ENCODE results near the gene LENEP.

Gene LENEP

DNA sequence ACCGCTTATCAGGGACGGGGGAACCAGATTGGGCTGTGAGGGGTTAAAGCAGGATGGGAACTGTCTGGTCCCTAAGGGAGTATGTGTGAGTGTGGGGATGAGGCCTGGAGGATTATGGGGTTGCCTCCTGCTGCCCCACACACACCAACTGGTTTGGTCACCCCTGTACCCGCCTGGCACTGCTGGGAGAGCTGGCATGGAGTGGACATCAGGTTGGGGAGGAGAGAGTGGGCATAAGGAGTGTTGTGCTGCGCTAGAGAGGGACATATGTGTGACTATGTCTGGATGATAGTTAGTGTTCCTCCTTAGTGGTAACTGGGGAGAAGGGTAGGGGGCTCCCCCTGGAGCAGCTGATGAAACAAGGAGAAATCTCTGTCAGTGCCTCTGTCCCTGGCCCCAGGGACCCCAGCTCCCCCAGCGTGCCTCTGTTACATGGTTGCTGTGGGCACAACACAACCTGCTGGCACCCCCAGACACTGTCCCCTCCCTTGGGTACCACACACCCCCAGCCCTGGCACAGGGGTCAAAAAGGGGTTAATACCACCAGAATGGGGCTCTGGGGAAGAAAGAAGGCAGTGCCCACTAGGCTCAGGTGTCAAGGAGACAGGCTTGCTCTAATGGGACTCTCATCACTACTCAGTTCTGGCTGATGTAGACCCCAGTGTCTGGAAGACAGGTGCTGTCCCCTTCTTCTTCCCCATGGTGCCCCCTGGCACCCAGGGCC is 11.1 kb downstream of the LENEP start:
- peak overlapping the region; percentile 85 for H3K4me3 ChIP-seq (ENCODE audit: low read depth, low read length)
- DNase-seq (ENCODE audit: low read depth), result no peak

DNA sequence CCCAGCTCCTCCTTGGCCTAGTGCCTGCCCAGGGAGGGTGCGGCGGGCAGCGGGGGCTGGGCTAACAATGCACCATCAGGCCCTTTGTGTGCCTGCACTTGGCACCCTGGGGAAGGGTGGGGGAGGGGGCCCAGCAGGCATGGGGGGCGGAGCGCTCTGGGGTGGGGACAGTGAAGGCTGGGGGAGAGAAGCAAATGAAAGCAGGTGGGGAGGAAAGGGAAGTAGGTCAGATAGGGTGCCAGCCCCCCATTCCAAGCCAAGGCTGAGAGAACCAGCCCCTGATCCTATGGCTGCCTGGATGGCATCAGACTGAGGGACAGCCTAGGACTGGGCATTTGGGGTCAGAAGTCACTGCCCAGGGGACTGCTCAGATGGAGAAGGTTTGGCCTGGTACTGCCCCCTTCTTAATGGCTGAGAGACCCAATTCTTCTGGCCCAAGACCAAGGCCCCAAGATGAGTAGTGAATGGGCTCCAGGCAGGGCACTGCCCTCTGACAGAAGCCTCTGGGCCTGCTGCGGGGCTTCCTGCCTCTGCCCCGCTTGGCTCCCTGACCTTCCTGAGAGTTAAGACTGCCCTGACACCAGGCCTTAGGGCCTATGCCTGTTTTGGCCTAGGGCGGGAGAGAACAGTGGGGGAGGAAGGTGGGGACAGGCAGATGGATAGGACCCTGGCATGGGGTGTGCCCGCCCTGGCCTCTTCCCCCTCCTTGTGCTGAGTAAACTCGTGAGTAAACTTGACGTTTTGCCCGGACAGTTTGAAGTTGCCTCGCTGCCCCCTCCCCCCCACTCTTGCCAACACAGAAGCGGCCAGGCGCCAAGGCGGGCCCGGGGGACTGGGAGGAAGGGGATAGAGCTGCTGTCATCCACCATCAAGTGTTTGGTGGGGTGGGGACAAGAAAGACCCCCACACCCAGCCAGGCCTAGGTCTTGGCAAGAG is 12.0 kb downstream of the LENEP start:
- H3K4me3 ChIP-seq (ENCODE audit: low read depth, low read length), result no peak overlapping the region
- no peak for DNase-seq (ENCODE audit: low read depth)

DNA sequence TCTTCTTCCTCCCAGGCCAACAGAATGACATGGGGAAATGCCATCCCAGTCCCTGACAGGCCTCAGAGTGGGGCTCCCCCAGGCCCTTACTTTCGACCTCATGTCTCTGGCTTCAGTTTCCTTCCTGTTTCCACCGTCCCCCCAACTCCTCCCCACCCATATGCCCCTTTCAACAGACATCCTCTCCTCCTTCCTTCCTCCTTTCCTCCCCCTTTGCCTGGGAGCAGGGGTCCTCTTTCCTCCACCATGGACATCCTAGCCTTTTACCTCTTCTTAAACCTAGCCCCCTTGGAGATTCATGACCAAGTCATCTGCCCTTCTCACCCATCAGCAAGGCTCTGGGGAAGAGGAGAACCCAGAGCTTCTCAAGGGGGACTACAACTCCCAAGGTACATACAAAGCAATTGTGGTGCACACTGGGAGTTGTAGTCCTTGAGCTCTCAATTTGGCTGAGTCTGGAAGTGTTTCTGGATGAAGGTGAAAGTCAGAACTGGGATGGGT is 13.3 kb downstream of the LENEP start:
- H3K4me3 ChIP-seq (ENCODE audit: low read depth, low read length), result no peak overlapping the region
- no peak for DNase-seq (ENCODE audit: low read depth)

DNA sequence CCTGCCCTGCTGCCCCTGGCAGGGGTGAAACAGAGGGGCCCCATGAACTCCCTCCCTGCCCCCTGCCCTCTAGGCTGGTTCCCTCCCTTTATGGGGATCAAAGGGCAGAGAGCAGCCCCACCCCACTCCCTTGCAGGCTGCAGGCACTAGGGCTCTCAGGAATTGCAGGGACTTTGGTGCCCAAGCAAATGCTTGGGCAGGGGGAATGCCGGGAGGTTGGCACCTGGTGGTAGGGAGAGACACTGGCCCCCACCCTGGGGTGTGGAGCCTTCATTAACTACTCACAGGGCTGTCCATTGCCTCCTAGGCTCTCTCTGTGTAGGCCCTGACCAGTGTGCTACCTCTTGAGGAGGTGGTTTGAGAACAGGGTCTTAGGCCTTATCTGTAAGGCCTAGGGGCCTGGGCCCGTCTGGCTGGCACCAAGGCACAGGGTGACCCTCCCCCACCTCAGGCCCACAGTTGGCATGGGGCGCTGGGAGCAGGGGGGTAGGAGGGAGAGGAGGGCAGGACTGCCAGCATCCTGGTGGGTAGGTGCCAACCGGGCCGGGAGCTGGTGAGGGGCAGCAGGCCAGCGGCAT is 14.0 kb downstream of the LENEP start:
- H3K4me3 ChIP-seq (ENCODE audit: low read depth, low read length), result no peak overlapping the region
- no peak for DNase-seq (ENCODE audit: low read depth)

DNA sequence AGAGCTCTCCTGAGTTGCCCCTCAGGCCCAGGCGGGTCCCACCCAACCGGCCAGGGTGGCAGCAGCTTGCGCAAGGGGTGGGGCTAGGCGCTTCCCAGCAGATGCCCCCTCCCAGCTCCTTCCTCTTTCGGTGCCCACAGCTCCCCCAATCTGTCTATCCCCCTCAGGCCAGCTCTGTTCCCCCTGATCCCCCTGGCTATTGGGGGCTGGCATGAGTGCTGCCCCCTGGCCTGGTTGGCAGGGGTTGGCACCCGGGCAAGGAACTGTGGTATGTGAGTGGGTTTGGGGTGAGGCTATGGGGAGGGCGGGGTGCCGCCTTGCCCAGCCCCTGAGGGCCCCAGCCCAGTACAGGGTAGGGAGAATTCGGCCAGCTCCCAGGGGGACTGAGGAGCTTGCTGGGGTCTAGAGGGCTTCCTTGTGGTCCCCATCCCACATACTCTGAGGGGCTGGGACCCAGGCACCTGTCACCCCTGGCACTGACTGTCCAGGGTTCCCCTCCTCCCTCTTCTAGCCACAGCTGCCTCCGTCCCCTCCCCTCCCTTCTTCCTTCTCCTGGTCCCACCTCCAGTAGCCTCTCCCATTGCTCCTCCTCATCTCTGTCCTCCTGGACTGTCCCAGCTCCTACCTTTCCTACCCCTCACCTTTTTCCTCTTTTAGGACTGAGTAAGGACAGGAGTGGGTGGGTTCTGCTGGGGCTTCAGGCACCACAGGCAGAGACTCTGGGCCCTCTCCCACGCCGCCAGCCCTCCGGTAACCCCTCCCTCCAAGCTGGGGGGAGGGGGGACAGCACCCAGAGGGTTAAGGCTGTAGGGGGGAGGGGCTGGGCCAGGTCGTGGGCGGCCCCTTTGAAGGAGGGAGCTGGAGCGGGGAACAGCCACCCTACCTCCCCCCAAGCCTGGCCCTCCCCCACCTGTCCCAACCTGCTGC is 14.9 kb downstream of the LENEP start:
- H3K4me3 ChIP-seq (ENCODE audit: low read depth, low read length), result no peak overlapping the region

DNA sequence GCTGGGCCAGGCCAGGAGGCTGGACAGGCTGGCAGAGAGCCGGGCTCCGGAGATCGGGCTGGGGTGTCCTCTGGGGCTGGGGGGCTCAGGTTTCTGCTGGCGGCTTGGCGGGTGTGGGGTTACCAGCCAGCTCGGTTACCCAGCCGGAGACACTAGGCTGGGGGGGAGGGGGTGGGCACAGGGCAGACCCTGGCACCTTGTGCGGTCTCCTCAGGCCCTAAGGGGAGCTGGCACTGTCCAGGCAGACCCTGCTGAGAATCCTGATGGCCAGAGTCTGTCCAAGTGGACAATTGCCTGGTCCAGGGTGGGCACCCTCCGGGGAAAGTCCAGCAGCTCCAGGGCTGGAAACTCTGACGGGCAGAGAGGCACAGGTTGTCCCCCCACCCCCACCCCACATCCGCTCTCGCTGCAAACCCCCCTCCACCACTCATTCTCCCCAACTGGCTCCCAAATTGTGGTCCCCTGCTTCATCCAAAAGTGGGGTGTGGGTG is 15.9 kb downstream of the LENEP start:
- H3K4me3 ChIP-seq (ENCODE audit: low read depth, low read length), result no peak overlapping the region
- no peak for DNase-seq (ENCODE audit: low read depth)

More for the DNA sequence above, 14.9 kb downstream of the LENEP start:
- DNase-seq (ENCODE audit: low read depth), result no peak

DNA sequence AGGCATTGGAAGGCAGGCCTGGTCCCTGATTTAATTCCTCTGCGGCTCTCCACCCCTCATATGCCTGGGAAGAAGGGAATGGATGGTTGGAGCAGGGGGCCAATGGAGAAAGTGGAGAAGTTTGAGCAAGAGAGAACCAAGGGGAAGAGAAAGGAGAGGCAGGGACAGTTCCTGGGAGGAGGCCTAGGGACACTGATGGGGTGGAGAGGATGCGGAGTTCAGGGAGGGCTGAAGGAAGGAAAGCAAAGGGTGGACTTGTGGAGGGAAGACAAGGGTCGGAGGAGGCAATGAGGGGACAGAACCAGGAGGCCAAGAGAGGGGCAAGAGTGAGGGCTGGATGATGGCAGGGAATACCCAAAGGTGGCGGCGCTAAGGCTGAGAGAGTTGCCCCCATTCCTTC is 16.4 kb downstream of the LENEP start:
- no peak for DNase-seq (ENCODE audit: low read depth)
- H3K4me3 ChIP-seq (ENCODE audit: low read depth, low read length), result no peak overlapping the region

- no peak overlapping the region for H3K4me3 ChIP-seq (ENCODE audit: low read depth, low read length)
- no peak for DNase-seq (ENCODE audit: low read depth)
Measured at GRCh38 chr1:155010211-155010918, 17.0 kb downstream of the LENEP start.

GRCh38 chr1:155011004-155011416 is 17.6 kb downstream of the LENEP start:
- no peak overlapping the region for H3K4me3 ChIP-seq (ENCODE audit: low read depth, low read length)
- DNase-seq (ENCODE audit: low read depth), result no peak

DNA sequence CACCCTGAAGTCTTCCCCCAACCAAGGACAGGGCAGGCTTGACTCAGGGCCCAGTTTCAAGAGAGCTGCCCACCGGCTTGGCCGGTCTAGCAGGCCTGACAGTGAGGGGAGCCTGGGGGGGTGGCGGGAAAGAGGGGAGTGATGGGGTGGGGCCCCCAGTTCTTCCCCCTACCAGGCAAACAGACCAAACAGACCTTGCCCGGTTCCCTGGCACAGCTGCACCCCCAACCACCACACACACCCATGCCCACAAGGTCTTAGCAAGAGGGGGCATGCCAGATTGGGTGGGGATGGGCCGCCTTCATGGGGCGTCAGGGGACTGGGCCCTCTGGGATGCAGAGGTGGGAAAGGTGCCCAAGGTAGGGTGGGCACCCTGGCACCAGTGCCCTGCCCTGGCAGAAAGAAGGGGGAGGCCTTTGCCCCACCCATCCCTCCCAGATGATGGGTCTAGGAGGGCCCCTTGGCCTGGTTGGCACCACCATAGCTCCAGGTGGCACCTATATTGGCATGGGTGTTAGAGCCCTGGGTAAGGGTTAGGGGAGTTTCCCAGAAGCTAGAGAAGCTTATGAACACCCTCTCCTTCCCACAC is 18.1 kb downstream of the LENEP start:
- no peak for DNase-seq (ENCODE audit: low read depth)
- no peak overlapping the region for H3K4me3 ChIP-seq (ENCODE audit: low read depth, low read length)

DNA sequence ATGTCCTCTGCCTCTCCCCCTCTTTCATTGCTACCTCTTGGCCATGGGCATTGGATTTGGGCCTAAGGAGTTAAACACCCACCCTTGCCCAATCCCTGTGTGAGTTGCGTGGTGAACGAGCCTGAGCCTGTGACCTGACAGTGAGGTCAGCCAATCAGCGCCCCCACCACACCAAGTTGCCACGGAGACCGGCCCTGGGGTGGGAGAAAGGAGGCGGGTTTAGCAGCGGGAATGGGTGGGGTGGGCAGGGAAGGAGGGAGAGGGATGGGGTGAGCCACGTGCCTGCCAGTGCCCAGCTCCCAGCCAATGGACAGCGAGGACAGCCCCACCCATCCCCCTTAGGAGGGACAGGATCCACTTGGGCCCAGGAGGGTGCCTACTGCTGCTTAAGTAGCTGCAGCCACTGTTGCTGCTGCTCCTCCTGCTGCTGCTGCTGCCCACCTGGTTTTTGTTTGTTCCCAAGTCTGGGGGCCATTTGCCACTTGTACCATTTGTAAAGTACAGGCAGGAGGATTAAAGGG is 18.7 kb downstream of the LENEP start:
- DNase-seq (ENCODE audit: low read depth), result no peak
- no peak overlapping the region for H3K4me3 ChIP-seq (ENCODE audit: low read depth, low read length)

GRCh38 chr1:155012776-155013602 is 19.6 kb downstream of the LENEP start:
- no peak for DNase-seq (ENCODE audit: low read depth)
- H3K4me3 ChIP-seq (ENCODE audit: low read depth, low read length), result no peak overlapping the region

GRCh38 chr1:155013632-155014031 is 20.2 kb downstream of the LENEP start:
- no peak for DNase-seq (ENCODE audit: low read depth)
- no peak overlapping the region for H3K4me3 ChIP-seq (ENCODE audit: low read depth, low read length)

DNA sequence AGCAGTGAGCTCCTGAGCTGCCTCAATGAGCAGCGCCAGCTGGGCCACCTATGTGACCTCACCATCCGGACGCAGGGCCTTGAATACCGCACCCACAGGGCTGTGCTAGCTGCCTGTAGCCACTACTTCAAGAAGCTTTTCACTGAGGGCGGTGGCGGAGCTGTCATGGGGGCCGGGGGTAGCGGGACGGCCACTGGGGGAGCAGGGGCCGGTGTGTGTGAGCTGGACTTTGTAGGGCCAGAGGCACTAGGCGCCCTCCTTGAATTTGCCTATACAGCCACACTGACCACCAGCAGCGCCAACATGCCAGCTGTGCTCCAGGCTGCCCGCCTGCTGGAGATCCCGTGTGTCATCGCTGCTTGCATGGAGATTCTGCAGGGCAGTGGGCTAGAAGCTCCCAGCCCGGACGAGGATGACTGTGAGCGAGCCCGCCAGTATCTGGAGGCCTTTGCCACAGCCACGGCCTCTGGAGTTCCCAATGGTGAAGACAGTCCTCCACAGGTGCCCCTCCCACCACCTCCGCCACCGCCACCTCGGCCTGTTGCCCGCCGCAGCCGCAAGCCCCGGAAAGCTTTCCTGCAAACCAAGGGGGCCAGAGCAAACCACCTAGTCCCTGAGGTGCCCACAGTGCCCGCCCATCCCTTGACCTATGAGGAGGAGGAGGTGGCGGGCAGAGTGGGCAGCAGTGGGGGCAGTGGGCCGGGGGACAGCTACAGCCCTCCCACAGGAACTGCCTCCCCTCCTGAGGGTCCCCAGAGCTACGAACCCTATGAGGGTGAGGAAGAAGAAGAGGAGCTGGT is 21.5 kb downstream of the LENEP start:
- no peak overlapping the region for H3K4me3 ChIP-seq (ENCODE audit: low read depth, low read length)
- no peak for DNase-seq (ENCODE audit: low read depth)

- no peak for DNase-seq (ENCODE audit: low read depth)
- H3K4me3 ChIP-seq (ENCODE audit: low read depth, low read length), result no peak overlapping the region
Measured at GRCh38 chr1:155015527-155016230, 22.3 kb downstream of the LENEP start.
